NOMO-1 treated with dmso at 0.1 percent for 144 hours (cell line): ENCODE data around the gene CARD19.
"Not testable (repeated sequence)": the region's sequence is repeated elsewhere in the genome, so short reads cannot be mapped to it uniquely, and the experiment has no call there.

Experiments
- DNase-seq: peaks from one replicate; lab custom pipeline; 2025; ENCODE audit not compliant: unreplicated experiment; lab: John Stamatoyannopoulos, UW

Gene CARD19

DNA sequence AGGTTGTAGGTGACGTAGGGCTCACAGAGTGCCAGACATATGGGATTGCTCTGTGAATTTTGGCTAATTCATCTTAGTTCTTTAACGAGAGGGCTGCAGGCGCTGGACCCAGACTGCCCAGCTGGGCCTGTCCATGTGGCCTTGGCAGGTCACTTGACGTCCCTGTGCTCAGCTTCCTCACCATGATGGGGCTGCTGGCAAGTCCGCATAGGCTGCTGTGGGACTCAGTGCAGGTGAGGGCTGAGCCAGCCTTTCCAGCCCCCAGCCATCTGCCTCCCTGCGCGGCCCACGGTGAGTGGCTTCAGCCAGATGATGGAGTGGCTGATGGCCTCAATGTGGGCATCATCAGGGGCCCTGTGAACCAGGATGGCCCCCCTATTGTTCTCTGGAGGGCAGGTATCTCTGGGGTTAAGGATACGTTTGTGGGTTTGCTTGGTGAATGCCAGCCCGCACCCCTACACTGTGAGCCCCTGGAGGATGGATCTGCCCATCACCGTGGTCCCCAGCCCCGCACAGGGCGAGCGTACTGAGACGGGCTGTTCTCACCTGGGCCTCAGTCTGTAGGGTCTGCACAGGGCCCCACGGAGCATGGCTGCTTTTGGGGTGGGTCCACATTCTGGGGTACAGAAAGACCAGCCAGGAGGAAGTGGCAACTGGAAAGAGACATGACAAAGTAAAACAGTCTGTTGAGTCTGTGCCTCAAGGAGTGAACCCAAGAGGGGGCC lies 3.7 kb downstream of the CARD19 start:
- no peak for DNase-seq

DNA sequence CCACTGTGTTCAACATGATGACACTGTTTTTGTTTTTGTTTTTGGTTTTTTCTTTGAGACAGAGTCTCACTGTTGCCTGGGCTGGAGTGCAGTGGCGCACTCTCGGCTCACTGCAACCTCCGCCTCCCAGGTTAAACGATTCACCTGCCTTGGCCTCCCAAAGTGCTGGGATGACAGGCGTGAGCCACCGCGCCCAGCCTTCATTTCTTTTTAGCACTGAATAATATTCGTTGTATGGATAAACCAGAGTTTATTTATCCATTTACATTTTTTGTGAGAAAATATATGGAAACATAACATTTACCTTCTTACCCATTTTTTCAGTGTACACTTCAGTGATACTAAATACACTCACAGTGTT lies 4.2 kb downstream of the CARD19 start:
- DNase-seq, result no peak

DNA sequence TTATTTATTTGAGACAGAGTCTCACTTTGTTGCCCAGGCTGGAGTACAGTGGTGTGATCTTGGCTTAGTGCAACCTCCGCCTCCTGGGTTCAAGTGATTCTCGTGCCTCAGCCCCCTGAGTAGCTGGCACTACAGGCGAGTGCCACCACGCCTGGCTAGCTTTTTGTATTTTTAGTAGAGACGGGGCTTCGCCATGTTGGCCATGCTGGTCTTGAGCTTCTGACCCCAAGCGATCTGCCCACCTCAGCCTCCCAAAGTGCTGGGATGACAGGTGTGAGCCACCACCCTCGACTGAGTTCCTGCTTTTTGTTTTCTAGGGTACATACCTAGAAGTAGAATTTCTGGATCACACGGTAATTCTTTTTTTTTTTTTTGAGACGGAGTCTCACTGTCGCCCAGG lies 5.1 kb downstream of the CARD19 start:
- not testable (repeated sequence) for DNase-seq

DNA sequence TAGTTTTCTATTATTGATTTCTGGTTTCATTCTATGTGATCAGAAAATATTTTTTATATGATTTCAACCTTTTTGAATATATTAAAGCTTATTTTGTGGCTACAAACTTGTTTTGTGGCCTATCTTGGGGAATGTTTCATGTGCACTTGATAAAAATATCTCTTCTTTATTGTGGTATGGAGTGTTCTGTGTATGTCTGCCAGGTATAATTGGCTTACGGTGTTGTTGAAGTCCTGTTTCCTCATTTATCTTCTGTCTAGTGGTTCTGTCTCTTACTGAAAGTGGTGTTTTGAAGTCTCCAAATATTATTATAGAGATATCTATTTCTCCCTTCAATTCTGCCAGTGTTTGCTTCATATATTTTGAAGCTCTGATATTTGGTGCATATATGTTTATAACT lies 9.6 kb downstream of the CARD19 start:
- no peak for DNase-seq

DNA sequence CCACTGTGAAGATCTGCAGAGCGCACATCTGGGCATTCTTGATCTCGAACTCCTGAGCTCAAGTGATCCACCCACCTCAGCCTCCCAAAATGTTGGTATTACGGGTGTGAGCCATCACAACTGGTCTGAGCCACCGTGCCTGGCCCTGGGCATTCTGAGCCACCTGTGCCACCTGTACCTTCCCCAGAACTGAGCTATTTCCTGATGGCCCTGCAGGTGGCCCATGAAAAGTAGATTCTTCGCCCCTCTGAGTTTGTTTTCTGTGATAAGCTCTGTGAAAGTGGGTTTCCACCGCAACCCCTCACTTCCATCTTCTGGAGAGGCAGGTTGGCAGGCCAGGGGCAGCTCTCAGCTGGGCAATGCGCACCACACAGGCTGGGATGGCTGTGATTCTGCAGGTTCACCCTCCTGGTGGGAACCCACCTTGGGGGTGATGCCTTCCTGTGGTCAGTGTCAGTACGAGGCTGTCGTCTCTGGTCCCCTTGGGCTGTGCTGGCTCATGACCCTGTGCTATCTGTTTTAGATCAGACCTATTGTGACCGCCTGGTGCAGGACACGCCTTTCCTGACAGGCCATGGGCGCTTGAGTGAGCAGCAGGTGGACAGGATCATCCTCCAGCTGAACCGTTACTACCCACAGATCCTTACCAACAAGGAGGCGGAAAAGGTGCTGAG lies 11.3 kb downstream of the CARD19 start:
- DNase-seq, result no peak

DNA sequence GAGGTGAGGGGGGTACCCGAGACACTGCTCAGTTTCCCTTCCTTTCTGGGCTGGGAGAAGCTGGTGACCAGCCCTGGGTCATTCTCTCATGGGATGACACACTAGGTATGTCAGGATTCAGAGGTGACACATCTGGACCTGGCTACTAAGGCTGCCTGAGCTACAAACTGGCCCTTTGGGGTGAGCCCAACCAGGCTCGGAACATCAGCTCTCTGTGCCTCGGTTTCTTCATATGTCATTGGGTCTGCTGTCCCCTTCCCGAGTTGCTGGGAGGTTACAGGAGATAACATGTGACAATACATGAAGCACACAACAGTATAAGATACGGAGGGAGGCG lies 11.8 kb downstream of the CARD19 start:
- DNase-seq, result no peak

DNA sequence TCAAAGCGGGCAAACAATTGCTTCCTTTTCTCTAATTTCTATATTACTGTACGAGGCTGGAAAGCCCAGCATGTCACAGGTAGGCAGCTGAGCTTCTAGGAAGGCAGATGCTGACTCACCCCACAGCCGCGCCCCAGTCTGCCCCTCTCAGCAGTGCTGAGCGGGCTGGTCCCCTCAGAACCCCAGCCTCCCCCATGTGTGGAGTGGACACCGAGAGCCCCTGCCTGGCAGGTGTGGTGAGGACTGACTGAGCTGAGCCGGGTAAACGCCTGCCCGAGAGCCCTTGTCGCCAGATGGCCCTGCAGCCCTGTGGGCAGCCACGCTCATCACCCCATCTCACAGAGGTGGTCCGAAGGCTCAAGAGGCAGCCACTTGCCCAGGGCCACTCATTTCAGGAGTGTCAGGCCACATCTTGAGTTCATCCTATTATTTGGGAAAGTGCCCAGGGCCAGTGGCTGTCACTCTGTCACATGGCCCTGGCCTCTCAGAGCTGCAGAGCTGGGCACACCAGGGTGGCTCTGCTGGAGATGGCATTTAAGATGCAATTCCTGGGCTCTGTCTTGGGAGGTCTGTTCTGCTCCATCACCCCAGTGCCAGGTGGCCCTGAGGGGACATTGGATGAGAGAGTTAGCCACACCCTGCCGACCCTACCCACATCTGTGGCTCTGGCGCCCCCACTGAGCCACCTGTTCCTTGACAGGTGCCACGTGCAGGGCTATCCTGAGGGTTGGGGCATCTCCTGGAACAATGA lies 12.4 kb downstream of the CARD19 start:
- no peak for DNase-seq

DNA sequence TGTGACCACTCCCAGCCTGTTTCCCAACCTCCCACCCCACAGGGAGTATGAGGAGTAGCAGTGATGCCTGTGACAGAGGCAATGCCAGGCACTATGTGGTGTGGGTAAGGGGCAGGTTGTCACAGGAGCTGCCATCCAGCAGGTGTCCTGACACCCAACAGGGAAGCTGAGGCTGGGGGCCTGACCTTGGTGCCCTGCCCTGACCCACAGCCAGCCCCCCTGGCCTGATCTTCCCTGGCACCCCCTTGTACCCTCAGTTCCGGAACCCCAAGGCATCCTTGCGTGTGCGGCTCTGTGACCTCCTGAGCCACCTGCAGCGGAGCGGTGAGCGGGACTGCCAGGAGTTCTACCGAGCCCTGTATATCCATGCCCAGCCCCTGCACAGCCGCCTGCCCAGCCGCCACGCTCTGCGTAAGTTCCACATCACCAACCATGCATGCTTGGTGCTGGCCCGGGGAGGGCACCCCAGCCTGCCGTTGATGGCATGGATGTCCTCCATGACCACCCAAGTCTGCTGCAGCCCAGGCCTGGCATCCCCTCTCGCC lies 14.4 kb downstream of the CARD19 start:
- no peak for DNase-seq

DNA sequence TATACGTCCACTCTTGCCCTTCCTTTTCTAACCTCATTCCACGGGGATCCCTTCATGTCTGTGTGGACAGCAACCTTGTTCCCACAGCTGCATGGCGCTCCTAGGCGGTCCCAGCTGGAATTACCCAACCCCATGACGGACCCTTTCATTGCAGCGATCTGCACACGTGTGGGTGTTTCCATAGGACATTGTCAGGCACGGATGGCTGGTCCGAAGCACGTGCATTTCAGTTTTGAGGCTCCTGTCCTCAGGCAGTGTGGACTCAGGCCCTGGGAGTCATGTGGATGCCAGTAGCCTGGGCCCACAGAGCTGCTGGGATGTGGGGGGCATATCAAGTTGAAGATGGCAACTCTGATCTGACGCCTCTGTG lies 15.0 kb downstream of the CARD19 start:
- no peak for DNase-seq

DNA sequence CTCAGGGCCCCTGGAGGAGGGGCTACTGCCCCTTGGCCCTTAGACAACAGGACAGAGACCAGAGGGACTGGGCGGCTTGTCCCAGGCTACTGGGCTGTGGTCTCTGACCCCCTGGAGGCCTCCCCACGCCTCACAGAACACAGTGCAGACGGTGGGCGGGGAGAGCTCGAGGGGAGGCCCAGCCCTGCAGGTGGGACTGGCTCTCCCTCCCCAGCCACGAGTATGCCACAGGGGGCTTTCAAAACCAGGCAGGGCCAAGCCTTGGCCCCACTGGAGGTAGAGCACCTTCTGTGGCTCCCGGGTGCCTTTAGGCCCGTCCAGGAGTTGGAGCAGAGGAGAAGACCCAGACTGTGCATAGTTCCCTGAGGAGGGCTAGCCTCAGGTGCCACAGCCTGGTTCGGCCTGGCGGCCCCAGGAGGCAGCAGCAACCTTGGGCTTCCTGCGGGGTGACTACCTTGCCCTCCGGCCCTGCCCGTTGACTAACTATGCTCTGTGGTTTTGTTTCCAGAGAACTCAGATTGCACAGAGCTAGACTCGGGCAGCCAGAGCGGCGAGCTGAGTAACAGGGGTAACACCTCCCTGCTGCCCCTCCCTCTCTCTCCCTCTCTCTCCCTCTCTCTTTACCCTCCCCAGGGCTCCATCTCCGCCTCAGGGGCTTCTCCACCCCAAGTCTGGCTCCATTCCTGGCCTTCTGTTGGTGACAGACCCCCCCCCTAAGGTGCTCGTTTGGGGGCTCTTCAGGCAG lies 15.5 kb downstream of the CARD19 start:
- DNase-seq, result peak; percentile 50

DNA sequence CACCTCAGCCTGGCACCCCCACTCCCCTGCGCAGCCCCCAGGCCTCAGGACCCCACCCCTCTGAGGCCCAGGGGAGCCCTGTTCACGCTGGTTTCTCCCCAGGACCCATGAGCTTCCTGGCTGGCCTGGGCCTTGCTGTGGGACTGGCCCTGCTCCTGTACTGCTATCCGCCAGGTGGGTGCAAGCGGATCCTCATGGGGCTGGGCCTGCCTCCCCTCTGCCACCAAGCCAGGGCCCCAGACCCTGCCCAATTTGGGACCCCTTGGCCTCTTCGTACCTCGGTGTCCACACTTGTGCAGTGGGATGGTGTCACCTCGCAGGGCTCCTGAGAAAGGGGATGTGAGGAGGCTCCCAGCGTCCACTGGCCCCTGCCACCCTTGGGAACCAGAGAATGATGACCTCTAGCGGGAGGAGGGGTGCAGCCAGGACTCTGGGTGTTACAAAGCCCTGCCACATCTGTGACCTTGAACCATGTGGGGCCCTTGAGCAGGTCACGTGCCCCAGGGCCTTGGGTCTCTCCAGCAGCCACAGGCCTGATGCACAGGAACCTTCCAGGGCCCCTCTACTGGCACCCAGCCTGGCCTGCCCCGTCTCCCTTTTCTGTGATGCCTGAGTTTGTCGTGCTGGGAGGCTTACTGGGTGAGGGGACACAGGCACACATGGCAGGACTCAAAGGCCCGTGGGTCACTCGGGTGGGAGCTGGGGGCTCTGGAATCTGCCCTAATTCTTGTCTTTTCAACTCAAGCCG lies 16.3 kb downstream of the CARD19 start:
- no peak for DNase-seq

DNA sequence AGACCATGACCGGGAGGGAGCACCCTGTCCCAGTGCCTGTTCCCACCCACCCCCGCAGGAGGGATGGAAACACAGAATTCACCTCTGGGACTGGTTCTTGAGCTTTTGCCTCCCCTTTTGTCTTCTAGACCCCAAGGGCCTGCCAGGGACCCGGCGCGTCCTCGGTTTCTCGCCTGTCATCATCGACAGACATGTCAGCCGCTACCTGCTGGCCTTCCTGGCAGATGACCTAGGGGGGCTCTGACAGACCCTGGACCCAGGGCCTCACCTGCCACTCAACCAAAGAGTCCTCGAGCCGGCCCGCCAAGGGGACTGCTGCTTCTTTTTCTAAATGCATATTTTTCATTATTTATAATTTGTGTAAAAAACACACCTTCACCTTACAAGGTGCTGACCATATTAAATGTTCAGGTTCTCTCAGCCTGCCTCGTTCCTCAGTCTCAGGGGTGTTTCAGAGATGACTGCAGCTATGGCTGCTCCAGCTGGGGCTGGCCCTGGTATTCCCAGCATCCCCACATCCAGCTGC lies 16.9 kb downstream of the CARD19 start:
- no peak for DNase-seq

DNA sequence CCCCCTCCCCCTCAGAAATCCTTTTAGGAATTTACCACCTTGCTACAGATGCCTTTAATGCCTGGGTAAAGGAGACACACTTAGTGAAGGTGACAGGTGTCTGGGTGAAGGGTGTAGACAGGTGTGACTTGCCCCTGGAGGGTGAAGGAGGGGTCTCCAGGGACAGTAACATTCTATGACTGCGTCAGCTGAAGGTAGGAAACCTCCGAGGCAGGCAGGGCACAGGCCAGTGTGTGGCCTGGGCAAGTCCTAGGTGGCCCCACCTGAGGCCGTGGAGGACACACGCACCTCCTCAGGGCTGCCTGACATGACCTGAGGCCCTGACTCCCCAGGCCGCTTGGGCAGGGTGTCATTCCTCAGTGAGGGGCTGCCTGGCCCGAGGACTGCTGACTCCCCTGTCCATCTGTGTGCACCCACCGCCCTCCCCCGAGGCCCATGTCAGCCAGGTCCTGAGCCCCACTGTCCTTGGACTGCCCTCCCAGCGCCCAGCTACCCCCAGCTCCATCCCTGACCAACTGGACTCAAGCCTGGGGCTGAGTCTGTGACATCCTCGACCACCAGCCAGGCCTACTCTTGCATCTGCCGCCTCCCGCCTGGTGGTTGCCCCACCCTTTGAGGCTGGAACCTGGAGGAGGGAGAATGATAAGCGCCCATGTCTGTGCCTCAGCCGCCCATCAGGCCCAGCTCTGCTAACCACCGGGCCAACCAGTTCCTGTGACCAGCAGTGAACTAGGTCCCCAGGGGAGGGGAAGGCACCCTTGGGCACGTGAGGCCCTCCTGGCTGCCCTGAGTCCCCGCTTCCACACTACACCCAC lies 18.4 kb downstream of the CARD19 start:
- no peak for DNase-seq

DNA sequence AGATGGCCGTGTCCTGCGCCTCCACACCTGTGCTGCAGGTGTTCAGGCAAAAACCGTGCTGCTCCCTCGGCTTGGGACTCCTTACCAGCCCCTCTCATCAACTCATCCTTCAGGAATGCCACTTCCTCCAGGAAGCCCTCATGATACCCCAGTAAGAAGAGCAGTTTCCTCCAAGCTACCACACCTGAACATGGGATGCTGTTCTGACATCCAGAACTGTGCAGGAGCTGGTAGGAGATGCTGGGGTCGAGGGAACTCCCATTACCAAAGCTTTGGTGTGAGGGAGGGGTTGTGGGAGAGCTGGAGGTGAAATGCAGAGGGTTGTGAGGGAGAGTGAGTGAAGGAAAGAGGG lies 18.9 kb downstream of the CARD19 start:
- no peak for DNase-seq

DNA sequence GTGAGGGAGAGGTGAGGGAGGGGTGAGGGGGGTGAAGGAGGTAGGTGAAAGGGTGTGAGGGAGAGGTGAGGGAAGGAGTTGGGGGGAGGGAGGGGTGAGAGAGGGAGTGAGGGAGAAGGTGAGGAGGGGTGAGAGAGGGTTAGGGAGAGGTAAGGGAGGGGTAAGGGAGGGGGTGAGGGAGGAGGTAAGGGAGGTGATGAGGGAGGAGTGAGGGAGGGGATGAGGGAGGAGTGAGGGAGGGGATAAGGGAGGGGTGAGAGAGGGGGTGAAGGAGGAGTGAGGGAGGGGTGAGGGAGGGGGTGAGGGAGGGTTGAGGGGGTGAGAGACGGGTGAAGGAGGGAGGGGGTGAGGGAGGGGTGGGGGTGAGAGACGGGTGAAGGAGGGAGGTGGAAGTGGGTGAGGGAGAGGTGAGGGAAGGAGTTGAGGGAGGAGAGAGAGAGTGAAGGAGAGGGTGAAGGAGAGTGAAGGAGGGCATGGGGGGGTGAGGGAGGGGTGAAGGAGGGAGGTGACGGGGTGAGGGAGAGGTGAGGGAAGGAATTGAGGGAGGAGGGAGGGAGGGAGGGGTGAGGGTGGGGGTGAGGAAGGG lies 19.6 kb downstream of the CARD19 start:
- peak; percentile 67 for DNase-seq

DNA sequence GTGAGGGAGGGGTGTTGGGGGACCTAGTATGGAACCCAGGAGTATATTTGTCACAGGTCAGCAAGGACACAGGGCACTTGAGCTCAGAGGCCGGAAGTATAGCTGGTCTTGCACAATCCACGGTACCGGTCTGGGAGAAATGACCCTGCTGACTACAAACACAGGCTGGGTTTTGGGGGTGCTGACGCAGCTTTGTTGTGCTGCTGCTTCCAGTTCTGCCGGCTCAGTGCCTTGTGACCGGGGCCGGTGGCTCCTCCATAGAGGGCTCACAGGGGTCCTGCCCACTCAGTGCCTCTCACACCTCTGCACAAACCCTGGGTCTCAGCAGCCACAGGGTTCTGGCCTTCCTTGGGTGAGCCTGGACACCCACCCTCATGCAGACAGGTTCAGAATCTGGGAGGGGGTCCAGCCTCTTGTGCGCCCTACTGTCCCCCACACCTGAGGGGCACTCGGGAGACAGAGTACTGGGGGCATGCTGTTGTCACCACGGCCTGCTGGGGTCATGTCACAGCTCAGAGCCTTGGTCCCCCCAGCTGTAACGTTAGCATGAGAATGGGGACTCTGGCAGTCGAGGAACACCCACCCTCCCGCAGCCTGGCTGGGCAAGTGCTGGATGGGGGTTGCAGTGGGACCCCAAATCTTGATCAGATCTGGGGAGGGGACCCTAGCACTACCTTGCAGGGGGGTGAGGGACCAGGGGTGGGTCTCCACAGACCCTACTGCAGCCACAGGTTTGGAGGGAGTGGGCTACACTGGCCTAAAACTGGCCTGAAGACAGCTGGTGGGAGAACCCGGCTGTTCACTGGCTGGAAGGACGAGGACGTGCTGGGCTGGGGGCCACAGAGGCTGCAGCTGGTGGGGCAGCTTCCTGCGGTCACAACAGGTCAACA lies 20.3 kb downstream of the CARD19 start:
- DNase-seq, result peak; percentile 67

DNA sequence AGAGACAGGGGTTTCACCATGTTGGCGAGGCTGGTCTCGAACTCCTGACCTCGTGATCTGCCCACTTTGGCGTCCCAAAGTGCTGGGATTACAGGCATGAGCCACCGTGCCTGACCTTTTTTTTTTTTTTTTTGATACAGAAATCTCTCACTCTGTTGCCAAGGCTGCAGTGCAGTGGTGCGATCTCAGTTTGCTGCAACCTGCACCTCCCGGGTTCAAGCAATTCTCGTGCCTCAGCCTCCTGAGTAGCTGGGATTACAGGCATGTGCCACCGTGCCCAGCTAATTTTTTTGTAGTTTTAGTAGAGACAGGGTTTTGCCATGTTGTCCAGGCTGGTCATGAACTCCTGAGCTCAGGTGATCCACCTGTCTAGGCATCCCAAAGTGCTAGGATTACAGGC lies 21.5 kb downstream of the CARD19 start:
- not testable (repeated sequence) for DNase-seq
